Prostate gland (tissue), 2 donors: ENCODE data around the gene SH3BP1. TPM values are rescaled to one million over a fixed set of nuclear protein-coding genes. Genes with fewer than 3 reads are reported as not detected.

Experiments used
- DNase-seq: peaks from one replicate; pipeline ENCODE4 v3.0.0-alpha.2; 2019; ENCODE audit warnings: low spot score
- H3K27ac ChIP-seq, 2 donors: fragments of 200-600 bp; sonication (generic); 2 replicates each; pipeline ENCODE4 v1.5.1; 2017 to 2019
- H3K27me3 ChIP-seq: fragments of 200-600 bp; sonication (generic); replicated peaks from 2 replicates; pipeline ENCODE4 v1.5.1; 2019; ENCODE audit not compliant: insufficient read depth
- H3K36me3 ChIP-seq, 2 donors: fragments of 200-600 bp; sonication (generic); 1 replicate in 1 of 2; 2 replicates in 1 of 2; pipeline versions ENCODE4 v1.5.1 to v1.8.1; 2017 to 2019
- H3K4me1 ChIP-seq: fragments of 200-600 bp; sonication (generic); replicated peaks from 2 replicates; pipeline ENCODE4 v1.5.1; 2019
- H3K4me3 ChIP-seq, 2 donors: fragments of 200-600 bp; sonication (generic); 2 replicates each; pipeline ENCODE4 v1.5.1; 2017 to 2019
- H3K9me3 ChIP-seq: fragments of 200-600 bp; sonication (generic); 2 replicates; pipeline ENCODE4 v1.5.1; 2017
- CTCF ChIP-seq, 4 experiments: fragments of 200-600 bp in 2 of 4; fragments of 450-650 bp in 2 of 4; sonication (generic) in 2 of 4; IDR thresholded peaks; 1 replicate in 3 of 4; 2 replicates in 1 of 4; pipeline ENCODE4 v1.5.1; 2016 to 2019; ENCODE audit warnings: antibody characterized with exemption in 4 of 4, mild to moderate bottlenecking in 2 of 4, moderate library complexity in 2 of 4
- POLR2A ChIP-seq: fragments of 450-650 bp; IDR thresholded peaks from one replicate; pipeline ENCODE4 v1.6.1; 2016; ENCODE audit warnings: antibody characterized with exemption, mild to moderate bottlenecking
- POLR2AphosphoS5 ChIP-seq: sonication (generic); formaldehyde crosslinking; IDR thresholded peaks from one replicate; pipeline ENCODE4 v1.6.1; 2017; ENCODE audit warnings: antibody characterized with exemption
- WGBS: methylation state at CpG from one replicate; pipeline ENCODE4 v1.1.5; 2018; 5-methylcytosine and 5-hydroxymethylcytosine counted together
- intact Hi-C: fragments of 100-400 bp; cut with DNase I; formaldehyde crosslinking; loops from one replicate; pipeline ENCODE4 v1.14.2; 2022
- total RNA-seq, 2 donors: library from RNA; depleted of rRNA; stranded (reverse); fragments of >200 nt; gene quantifications; one replicate each; pipeline ENCODE4 v1.1.0, GENCODE V29; 2016

SH3BP1 gene
- total RNA-seq, 2 donors from 2014 or later, result 10.9 to 12.0 TPM

- H3K27me3 ChIP-seq, result no peaks in the 10 kb centered on the region
- H3K27ac ChIP-seq, result peak overlapping the region in 1 of 2 donors; percentile 3
- peaks cover under 1 to 2% of the 10 kb centered on the region in 2 donors for H3K36me3 ChIP-seq
- intact Hi-C loops, result loop anchor here (2.0 kb wide), 1 partner anchor 57 kb away; no protein-coding TSS in a partner anchor
- H3K4me3 ChIP-seq, result no peak overlapping the region
- no peaks in the 10 kb centered on the region for H3K9me3 ChIP-seq
- DNase-seq, result no peak
- 66% methylated on average over 22 of the region's 22 CpGs for WGBS
- peaks cover 7% of the 10 kb centered on the region for H3K4me1 ChIP-seq
- TF ChIP-seq POLR2A (no peak), POLR2AphosphoS5 (no peak), CTCF (IDR thresholded peaks at IDR 0.05) (peak; percentile 58 to 85 (median 72))
These were observed 16.1 kb upstream of the SH3BP1 start for GRCh38 chr22:37623075-37624016.

- Histone ChIP-seq H3K27me3 (no peaks in the 10 kb centered on the region), H3K27ac (peak overlapping the region in 1 of 2 donors; percentile 3), H3K4me3 (no peak overlapping the region), H3K4me1 (peaks cover 7% of the 10 kb centered on the region), H3K9me3 (no peaks in the 10 kb centered on the region), H3K36me3 (peaks cover 0 to 7% of the 10 kb centered on the region in 2 donors)
- TF ChIP-seq CTCF (IDR thresholded peaks at IDR 0.05) (no peak), POLR2A (no peak), POLR2AphosphoS5 (no peak)
- intact Hi-C loops, result no loop called here
- WGBS, result 28% methylated on average over 5 of the region's 6 CpGs
- no peak for DNase-seq
These were observed 15.5 kb upstream of the SH3BP1 start for GRCh38 chr22:37624017-37624365.

DNA sequence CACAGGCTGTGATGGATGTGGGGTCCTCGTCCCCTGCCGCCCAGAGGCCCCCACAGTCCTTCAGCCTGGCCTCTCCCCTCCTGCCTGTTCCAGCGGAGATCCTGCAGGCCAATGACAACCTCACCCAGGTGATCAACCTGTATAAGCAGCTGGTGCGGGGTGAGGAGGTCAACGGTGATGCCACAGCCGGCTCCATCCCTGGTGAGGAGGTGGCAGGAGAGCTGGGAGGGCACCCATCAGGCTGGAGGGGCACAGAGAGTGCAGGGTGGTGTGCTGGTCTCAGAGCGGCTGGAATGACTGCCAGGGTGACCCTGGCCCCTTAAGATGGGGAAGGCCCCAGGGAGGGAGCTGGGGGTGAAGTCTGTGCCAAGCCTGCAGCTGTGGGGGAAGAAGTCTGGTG lies 14.6 kb upstream of the SH3BP1 start:
- DNase-seq, result no peak
- H3K4me1 ChIP-seq, result peaks cover 7% of the 10 kb centered on the region
- intact Hi-C loops, result no loop called here
- H3K27ac ChIP-seq, result no peak overlapping the region
- peaks cover 0 to 9% of the 10 kb centered on the region in 2 donors for H3K36me3 ChIP-seq
- TF ChIP-seq CTCF (IDR thresholded peaks at IDR 0.05), result no peak
- TF ChIP-seq POLR2AphosphoS5, result no peak
- no peak for TF ChIP-seq POLR2A
- WGBS, result 77% methylated on average over 7 of the region's 7 CpGs
- no peaks in the 10 kb centered on the region for H3K9me3 ChIP-seq
- no peaks in the 10 kb centered on the region for H3K27me3 ChIP-seq
- H3K4me3 ChIP-seq, result no peak overlapping the region

GRCh38 chr22:37625737-37626136 lies 13.7 kb upstream of the SH3BP1 start:
- Histone ChIP-seq H3K27me3 (no peaks in the 10 kb centered on the region), H3K36me3 (peaks cover 0 to 9% of the 10 kb centered on the region in 2 donors), H3K4me1 (peaks cover 7% of the 10 kb centered on the region), H3K27ac (peak overlapping the region; percentile 57 to 66), H3K4me3 (no peak overlapping the region), H3K9me3 (no peaks in the 10 kb centered on the region)
- WGBS, result 66% methylated on average over 14 of the region's 14 CpGs
- no peak for DNase-seq
- intact Hi-C loops, result no loop called here
- TF ChIP-seq CTCF (IDR thresholded peaks at IDR 0.05) (no peak), POLR2AphosphoS5 (no peak)

DNA sequence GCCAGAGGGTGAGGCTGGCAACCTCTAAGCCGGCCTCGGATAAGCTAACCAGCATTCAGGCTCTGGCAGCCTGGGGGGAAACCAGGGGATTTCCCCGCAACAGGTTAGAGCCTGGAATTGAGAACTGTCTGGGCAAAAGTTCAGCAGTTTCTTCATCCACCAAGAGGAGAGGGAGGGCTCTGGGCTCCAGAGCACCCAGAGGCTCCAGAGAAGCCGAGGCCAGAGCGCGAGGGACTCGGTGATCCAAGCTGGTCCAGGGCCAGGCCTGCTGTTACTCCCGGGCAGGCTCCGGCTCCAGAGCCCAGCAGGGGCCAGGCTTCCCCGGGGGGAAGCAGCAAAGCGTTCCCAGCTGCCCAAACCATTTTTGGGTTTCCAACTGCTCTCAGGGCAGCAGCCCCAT lies 13.3 kb upstream of the SH3BP1 start:
- DNase-seq, result peak; percentile 79
- no peaks in the 10 kb centered on the region for H3K27me3 ChIP-seq
- H3K27ac ChIP-seq, result peak overlapping the region; percentile 57 to 66
- H3K9me3 ChIP-seq, result no peaks in the 10 kb centered on the region
- H3K36me3 ChIP-seq, result peaks cover 0 to 9% of the 10 kb centered on the region in 2 donors
- TF ChIP-seq CTCF (IDR thresholded peaks at IDR 0.05), result no peak
- TF ChIP-seq POLR2AphosphoS5, result peak; percentile 78
- TF ChIP-seq POLR2A, result no peak
- WGBS, result 25% methylated on average over 11 of the region's 11 CpGs
- H3K4me3 ChIP-seq, result no peak overlapping the region
- peaks cover 7% of the 10 kb centered on the region for H3K4me1 ChIP-seq
- intact Hi-C loops, result no loop called here
